ENCODE measurements around the gene METAP1D.

DNA sequence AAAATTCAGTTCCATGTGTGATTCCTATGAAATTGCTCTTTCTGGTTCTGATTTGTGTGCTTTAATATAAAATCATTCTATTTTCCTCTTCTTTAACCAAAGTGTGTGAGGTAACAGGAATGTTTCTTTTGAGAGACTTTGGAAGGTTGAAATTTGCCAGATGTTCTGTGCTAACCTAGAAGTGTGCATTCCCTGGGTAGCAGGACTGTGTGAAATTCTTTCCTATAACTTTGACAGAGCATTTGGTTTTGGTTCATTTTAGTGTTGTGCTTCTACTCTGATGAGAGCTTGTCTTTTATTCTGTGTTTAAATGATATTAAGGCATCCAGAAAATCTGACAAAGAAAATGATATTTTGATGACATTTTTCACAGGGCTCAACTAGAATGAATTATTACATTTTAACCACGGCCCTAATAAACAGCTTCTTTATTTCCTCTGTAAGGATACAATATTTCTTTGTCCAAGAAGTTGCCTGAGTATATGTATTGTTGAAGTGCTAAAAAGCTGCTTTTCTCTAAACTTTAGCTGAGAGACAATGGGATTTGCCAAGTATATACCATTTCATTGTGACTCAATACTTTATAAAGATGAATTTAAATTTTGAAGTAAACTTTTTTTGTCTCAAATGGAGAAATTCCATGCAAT is 50.8 kb downstream of the METAP1D start:
- TF ChIP-seq CTCF (IDR thresholded peaks at IDR 0.05; ENCODE audit: low read depth, low read length, missing input control): no peak
- no peak for TF ChIP-seq JUND (IDR thresholded peaks at IDR 0.05)

Data from liver (tissue), 3 donors.